Activated CD8-positive, alpha-beta memory T cell treated with anti-CD3 and anti-CD28 coated beads for 36 hours (primary cell): ENCODE data around the gene TDRD12. TPM values are rescaled to one million over a fixed set of nuclear protein-coding genes. Genes with fewer than 3 reads are reported as not detected.
"Not testable (repeated sequence)": the region's sequence is repeated elsewhere in the genome, so short reads cannot be mapped to it uniquely, and the experiment has no call there.

Source experiments
- CTCF ChIA-PET: fragments of 350-600 bp; sonication (Branson Sonifier 250); formaldehyde crosslinking; loops from one replicate; lab custom pipeline; 2021; ENCODE audit warnings: antibody characterized with exemption; lab: Charles Lee
- POLR2A ChIA-PET: fragments of 350-600 bp; sonication (Branson Sonifier 250); formaldehyde crosslinking; loops from one replicate; lab custom pipeline; 2021; ENCODE audit warnings: antibody characterized with exemption; lab: Charles Lee
- total RNA-seq, 2 experiments: library from RNA; stranded (reverse); gene quantifications; one replicate each; pipeline ENCODE4 v1.2.3, GENCODE V29; 2021

TDRD12 gene
- total RNA-seq, 2 experiments from 2014 or later, result not detected

DNA sequence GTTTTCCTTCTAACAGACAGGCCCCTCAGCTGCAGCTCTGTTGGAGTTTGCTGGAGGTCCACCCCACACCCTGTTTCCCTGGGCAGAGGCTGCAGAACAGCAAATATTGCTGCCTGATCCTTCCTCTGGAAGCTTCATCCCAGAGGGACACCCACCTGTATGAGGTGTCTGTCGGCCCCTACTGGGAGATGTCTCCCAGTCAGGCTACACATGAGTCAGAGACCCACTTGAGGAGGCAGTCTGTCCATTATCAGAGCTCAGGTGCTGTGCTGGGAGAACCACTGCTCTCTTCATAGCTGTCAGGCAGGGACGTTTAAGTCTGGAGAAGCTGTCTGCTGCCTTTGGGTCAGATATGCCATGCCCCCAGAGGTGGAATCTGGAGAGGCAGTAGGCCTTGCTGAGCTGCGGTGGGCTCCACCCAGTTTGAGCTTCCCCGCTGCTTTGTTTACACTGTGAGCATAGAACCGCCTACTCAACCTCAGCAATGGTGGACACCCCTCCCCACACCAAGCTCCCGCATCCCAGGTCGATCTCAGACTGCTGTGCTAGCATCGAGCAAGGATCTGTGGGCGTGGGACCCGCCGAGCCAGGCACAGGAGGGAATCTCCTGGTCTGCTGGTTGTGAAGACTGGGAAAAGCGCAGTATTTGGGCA is 67.7 kb downstream of the TDRD12 start:
- POLR2A ChIA-PET, result not testable (repeated sequence)

DNA sequence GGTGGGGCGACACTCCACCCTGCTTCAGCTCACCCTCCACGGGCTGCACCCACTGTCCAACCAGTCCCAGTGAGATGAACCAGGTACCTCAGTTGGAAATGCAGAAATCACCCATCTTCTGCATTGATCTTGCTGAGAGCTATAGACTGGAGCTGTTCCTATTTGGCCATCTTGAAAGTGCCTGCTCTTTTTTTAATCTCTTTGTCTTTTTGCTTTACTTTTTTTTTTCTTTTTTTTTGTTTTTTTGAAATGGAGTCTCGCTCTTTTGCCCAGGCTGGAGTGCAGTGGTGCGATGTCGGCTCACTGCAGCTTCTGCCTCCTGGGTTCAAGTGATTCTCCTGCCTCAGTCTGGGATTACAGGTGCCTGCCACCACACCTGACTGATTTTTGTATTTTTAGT is 68.3 kb downstream of the TDRD12 start:
- POLR2A ChIA-PET, result not testable (repeated sequence)
- CTCF ChIA-PET, result interaction anchor here (0.6 kb wide), 1 partner anchor 131 kb away, joined by 4 read pairs; no protein-coding TSS in a partner anchor

More for the DNA sequence above, 67.7 kb downstream of the TDRD12 start:
- CTCF ChIA-PET, result interaction anchor here (0.6 kb wide), 1 partner anchor 130 kb away, joined by 4 read pairs; no protein-coding TSS in a partner anchor

DNA sequence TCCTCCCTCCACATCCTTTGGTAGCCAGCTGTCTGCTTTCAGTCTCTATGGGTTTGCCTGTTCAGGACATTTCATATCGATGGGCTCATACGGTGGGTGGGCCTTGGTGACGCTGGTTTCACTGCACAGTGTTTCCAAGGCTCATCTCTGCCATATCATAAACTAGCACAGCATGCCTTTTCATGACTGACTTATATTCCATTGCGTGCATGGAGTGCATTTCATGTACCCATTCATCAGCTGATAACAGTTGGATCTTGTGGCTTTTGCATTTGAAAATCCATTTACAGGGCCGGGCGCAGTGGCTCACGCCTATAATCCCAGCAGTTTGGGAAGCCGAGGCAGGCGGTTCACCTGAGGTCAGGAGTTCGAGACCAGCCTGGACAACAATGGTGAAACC is 69.9 kb downstream of the TDRD12 start:
- ChIA-PET POLR2A (no interaction called here), CTCF (no interaction called here)

DNA sequence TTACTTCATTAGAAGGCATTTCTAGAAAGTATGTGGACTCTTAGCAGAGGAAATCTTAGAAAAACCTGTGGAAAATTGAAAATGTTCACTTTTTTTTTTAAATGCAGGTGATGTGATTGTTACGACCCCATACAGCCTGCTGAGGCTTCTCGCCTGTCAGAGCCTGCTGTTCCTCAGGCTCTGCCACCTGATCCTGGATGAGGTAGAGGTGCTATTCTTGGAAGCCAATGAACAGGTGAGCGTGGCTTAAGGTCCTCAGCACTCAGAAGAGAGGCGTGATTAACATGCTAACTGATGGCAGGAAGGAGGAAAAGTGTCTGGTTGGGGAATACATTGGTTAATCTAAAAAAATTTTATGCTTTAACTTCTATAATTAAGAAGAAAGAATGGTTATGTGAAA is 78.6 kb downstream of the TDRD12 start:
- ChIA-PET CTCF (no interaction called here), POLR2A (no interaction called here)

DNA sequence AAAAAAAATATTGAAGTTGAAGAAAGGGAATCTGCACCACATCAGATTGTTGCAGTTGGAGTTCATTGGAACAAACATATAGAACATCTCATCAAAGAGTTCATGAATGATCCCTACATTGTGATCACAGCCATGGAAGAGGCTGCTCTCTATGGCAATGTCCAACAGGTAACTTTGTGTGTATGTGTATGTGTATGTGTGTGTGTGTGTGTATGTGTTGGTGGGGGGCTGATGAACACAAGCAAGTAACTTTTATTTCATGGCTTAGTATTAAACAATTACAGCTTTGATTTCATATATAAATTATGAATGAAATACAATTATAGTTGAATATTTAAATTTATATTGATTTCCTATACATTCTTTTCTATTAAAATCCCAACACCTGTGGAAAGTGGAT is 80.6 kb downstream of the TDRD12 start:
- CTCF ChIA-PET, result no interaction called here
- POLR2A ChIA-PET, result no interaction called here

DNA sequence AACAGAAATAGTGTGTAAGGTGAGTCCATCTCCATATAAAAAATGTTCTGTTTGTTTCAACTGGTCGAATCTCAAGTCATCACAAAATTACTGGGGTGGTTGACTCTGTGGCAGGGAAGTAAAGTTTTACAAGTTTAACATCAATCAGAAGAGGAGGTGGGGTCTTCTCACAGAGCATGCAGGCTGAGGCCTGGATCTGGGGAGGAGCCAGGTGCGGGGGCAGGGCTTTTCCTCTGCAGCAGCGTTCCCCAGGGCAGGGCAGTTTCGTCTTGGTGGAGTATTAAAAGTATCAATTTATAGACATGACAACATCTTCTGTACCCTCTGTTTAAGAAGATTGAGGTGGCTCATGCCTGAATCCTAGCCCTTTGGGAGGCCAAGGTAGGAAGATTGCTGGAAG is 81.2 kb downstream of the TDRD12 start:
- CTCF ChIA-PET, result no interaction called here
- POLR2A ChIA-PET, result no interaction called here

DNA sequence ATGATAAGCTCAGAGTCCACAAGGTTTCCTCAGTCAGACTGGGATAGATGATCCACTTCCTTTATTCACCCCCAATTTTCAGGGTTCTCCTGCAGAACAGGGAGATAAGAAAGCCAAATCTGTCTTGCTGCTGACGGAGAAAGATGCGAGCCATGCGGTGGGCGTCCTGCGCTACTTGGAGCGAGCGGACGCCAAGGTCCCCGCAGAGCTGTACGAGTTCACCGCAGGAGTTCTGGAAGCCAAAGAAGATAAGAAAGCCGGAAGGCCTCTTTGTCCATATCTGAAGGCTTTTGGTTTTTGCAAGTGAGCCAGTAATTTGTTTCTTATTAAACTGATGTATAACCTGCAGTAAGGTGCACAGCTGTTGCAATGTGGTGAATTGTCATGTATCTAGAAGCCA is 83.3 kb downstream of the TDRD12 start:
- ChIA-PET CTCF (no interaction called here), POLR2A (no interaction called here)

DNA sequence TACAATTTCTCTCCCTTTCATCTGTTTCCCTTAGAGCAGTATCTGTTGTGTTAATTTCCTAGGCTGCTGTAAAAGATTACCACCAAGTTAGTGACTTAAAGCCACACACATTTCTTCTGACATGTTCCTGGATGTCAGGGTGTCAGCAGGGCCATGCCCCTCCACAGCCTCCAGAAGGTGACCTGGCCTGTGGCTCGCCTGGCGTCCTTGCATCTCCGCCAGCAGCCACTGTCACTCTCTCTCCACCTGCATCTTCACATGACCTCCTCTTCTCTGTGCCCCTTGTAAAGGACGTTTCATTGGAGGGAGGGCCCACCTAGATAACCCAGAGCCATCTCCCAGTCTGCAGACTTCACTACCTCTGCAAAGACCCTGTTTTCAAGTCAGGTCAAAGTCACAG is 88.7 kb downstream of the TDRD12 start:
- ChIA-PET CTCF (no interaction called here), POLR2A (no interaction called here)

DNA sequence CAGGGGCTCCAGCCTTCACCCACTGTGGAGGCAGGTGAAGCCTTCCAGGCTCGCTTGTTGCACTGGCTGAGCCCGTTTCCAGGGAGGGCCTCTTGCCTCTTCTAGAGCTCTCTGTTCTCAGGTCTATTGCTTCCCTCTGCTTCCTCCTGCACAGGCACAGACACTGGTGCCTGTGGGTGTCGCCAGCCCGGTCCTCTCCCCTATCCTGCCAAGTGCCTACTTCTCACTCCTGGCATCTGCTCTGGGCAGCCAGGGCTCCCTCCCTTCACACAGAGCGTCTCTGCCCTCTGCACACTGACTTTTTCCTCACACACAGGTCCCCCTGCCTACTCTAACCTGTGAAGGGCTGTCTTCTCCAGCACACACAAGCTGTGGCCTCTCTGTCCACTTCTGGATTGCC is 89.7 kb downstream of the TDRD12 start:
- POLR2A ChIA-PET, result no interaction called here
- CTCF ChIA-PET, result no interaction called here

DNA sequence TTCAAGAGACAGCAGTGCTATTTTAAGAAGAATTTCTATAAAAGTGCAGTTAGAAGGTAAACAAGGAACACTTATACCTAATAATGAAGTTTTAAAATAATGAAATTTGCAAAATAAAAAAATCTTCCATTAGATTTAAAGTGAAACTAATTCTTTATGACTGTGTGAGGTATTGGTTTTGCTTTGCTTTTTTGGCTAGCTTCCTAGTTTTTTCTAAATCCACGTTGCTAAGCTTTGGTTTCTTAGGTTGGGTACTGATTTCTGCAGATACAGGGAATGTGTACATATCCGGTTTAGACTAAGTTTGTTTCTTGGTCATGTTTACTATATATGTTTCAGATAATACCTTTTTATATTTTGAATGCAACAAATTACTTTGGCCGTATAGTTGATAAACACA is 90.2 kb downstream of the TDRD12 start:
- CTCF ChIA-PET, result no interaction called here
- POLR2A ChIA-PET, result no interaction called here

DNA sequence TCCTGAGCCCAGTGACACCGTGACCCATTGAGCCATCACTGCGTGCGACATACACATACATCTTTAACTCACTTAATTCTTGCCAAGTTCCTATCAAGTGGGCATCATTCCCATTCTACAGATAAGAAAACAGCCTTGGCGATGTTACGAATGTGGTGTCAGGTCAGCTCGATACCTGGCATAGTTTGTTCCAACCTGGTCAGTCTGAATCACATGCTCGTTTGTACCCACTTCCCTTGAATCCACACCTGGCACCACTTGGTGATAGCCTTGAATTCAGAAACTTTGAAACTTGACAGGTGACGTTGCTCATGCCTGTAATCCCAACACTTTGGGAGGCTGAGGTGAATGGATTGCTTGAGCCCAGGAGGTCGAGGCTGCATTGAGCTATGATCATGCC is 90.9 kb downstream of the TDRD12 start:
- POLR2A ChIA-PET, result no interaction called here
- CTCF ChIA-PET, result no interaction called here

DNA sequence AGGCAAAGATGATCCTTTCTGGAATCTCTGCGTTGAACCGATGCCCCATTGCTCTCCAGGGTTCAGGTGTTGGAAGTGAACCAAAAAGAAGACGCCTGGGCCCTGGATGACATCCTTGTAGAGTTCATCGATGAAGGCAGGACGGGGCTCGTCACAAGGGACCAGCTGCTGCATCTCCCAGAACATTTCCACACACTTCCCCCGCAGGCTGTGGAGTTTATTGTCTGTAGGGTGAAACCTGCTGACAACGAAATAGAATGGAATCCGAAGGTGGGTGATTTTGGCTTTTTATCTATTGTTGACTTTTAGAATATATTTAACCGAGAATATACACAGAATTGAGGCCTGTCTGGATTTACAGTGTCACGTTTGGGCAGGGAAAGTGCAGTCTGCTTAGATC is 91.6 kb downstream of the TDRD12 start:
- ChIA-PET CTCF (no interaction called here), POLR2A (no interaction called here)

DNA sequence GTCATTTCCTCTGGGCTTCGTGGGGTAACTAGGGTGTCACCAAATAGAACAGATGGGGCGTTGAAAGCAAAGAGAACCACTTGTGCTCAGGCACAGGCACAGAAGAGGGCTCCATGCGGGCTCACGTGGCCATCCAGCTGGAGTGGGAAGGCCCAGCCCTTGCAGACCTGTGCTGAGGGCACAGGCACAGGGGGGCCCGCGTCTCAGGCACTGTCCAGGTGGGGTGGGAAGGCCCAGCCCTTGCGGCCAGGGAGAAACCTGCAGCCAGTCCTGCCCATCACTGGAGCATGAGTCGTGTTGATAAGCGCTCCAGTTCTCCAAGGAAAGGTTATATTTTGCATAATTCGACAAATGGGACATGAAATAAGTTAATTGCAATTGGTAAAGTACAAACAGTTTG is 92.5 kb downstream of the TDRD12 start:
- CTCF ChIA-PET, result no interaction called here
- POLR2A ChIA-PET, result no interaction called here

DNA sequence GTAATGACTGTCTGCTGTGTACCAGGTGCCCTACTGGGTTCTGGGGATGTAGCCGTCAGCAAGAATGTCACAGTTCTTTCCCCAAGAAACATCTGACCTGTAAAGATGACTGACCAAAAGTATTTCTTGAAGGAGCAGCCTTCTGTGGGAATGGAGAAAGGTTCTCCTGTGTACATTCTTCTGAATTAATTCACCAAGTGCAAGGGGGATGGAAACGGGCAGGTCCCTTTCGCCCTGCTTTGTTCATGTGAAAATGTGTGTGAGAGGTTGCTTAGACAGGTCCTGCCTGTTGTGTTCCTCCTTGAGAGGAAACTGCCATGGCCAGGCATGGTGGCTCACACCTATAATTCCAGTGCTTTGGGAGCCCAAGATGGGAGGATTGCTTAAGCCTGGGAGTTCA is 93.0 kb downstream of the TDRD12 start:
- ChIA-PET POLR2A (interaction anchor here (0.6 kb wide), 1 partner anchor 174 kb away, joined by 3 read pairs; no protein-coding TSS in a partner anchor), CTCF (no interaction called here)

DNA sequence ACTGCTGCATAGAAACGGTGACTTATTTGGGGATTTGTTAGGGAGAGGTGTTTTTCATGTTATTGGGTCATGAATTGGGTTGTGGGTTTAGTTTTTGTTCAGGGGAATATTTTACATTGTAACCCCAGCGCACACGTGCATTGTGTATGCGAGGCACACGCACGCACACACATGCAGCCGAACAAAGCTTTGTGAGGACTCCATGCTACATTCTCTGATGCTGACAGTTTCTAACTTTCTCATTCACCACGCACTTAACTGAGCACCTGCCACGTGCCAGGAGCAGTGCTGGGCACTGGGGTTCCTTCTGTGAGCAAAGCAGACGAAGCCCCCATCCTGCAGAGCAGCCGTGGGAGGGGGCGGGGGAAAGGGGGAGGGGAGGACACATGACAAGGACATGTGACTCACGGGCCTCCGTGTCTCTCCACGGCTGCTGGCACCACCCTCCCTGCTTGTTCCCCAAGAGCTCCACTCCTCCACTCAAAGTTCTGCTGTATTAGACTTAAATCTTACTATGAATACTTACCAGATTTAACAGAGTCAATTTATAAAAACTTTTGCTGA is 94.4 kb downstream of the TDRD12 start:
- ChIA-PET CTCF (interaction anchor here (0.6 kb wide), 1 partner anchor 39 kb away, joined by 3 read pairs; no protein-coding TSS in a partner anchor), POLR2A (no interaction called here)

DNA sequence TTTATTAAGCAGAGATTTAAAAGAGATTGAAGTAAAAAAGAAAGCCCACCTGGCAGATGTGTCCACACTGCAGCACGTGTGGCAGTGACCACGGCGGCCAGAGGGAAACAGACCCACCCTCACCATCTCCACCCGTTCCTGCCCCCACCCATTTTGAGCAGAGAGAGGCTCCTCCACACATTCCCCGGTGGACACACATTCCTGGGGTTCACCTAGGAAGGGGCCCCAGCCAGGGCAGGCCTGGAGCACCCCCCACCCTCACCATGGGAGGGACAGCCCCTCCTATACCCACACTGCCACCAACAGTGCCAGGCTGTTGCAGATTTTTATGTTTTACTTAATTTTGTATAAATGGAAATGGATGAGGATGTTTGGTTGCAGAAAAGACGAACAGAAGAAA is 95.1 kb downstream of the TDRD12 start:
- POLR2A ChIA-PET, result no interaction called here
- CTCF ChIA-PET, result no interaction called here

DNA sequence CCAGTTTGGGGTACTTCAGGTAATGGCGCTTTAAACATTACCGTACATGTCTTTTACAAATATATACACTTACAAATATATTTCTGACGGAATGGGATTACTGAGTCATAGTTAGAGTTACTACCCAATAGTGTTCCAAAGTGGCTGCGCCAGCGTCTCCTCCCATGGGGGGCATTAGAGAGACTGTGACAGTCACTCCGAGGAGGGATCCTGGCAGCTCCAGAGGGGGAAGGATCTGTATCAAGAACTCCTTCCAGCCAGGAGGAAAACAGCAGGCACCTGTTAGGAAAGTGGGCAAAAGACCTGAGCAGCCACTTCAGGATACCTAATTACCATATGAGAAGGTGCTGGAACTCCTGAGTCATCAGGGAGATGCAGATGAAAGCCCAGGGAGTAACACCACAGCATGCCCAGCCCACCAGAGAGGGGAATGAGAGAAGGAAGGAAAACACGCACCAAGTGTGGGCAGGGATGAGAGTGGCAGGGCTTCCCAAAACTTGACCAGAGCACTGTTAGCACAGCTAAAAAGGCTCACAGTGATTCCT is 97.1 kb downstream of the TDRD12 start:
- POLR2A ChIA-PET, result no interaction called here
- CTCF ChIA-PET, result no interaction called here

DNA sequence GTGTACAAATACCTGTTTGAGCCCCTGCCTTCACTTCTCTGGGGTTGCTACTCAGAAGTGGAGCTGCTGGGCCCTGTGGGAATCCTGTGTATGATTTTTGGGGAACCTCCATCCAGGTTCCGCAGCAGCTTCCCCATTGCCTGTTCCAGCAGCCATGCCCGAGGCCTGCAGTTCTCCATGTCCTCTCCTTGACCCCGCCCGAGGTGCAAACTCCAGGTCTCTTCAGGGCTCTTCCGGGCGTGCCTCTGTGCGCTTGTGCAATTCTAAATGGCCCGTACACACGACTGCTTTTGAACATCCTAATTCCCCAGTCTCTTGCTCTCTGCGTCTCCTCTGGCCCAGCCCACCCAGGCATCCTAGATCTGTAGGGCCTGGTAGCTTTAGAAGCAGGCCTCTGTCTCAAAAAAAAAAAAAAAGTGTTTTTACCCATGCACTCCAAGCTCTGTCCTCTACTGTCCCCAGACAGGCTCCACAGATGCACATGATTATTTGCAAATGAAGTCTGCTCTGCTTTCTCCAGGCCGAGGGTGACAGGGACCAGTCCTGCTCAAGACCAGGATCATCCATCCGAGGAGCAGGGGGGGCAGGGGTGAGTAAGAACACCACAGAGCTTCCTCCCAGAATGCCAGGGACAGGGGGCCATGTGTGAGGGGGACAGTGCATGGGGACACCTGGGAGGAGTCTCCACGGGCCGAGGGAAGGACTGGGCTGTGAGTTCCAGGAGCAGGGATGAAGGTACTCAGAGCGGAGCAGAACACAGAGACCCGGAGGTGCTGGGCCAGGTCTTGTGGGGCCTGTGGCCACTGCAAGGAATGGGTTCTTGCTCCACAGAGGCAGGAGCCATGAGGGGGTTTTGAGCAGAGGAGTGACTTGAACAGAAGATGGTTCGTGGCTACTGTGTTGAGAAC is 98.3 kb downstream of the TDRD12 start:
- ChIA-PET CTCF (no interaction called here), POLR2A (interaction anchor here (0.9 kb wide), 1 partner anchor 127 kb away, joined by 6 read pairs; no protein-coding TSS in a partner anchor)

DNA sequence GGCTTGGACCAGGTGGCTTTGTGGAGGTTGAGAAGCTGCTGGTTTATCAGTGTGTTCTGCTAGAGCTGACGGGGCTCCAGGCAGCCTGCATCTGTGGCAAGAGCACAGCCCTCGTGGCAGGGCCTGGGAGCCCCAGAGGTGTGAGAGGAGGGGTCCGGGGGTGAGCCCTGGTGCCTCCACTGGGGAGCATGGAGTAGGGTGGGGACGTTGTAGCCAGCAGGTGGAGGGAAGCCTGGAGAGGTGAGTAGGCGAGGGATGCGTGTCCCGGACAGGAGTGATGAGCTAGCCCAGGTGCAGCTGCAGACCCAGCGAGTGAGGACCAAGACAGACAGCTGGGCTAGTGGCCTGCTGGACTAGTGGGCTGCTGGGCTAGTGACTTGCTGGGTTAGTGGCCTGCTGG is 99.0 kb downstream of the TDRD12 start:
- ChIA-PET POLR2A (interaction anchor here (0.9 kb wide), 1 partner anchor 126 kb away, joined by 6 read pairs; no protein-coding TSS in a partner anchor), CTCF (no interaction called here)
